K562 (cell line): ENCODE measurements around the gene EMC10. TPM values are rescaled to one million over a fixed set of nuclear protein-coding genes. Genes with fewer than 3 reads are reported as not detected.

Source experiments
- ATAC-seq: fragments of 200-7000 bp; cut with Tn5 transposase; 3 replicates; pipeline ENCODE4 v1.9.1; 2020; ENCODE audit warnings: moderate library complexity
- BruUV-seq: library from RNA; stranded (reverse); fragments of 400-500 nt; replicated peaks from 2 replicates; lab custom pipeline; 2021; lab: Mats Ljungman, UMichigan
- CTCF ChIA-PET: fragments of 300-600 bp; formaldehyde crosslinking; extraction: SDS; loops from one replicate; lab custom pipeline; 2021; ENCODE audit warnings: low intra/inter-chr PET ratio; lab: Yijun Ruan, JAX
- POLR2A ChIA-PET: fragments of 300-600, 350-650 bp; sonication (Branson Sonifier 250); formaldehyde crosslinking; extraction: SDS; loops from one replicate; lab custom pipeline; 2021; ENCODE audit warnings: antibody characterized with exemption, inconsistent platforms; lab: Yijun Ruan, JAX
- DNase-seq, 4 experiments: peaks; one replicate each; pipeline versions ENCODE4 v3.0.0 to v3.0.0-alpha.2; 2011 to 2018; ENCODE audit warnings: low spot score in 3 of 4, mixed read lengths in 3 of 4; ENCODE audit errors: extremely low read depth in 1 of 4
- FAIRE-seq: peaks from 2 replicates; lab custom pipeline; 2011; peaks lifted over from hg19 to GRCh38; lab: Jason Lieb, UNC
- H2AFZ ChIP-seq: 2 replicates; pipeline ENCODE4 v1.6.0; 2011; ENCODE audit warnings: low read depth, low read length, control low read depth, inconsistent platforms
- H3K27ac ChIP-seq: fragments of 200-600 bp; 3 replicates; pipeline ENCODE4 v1.8.0; 2011; ENCODE audit warnings: low read depth, mild to moderate bottlenecking, control low read depth, inconsistent platforms, low read length, moderate library complexity, mixed read lengths; ENCODE audit errors: extremely low read depth
- H3K27me3 ChIP-seq, 2 experiments: fragments of 300-600 bp in 1 of 2; 2 replicates in 1 of 2; 3 replicates in 1 of 2; pipeline versions ENCODE4 v1.6.0 to v1.8.0; 2011; ENCODE audit warnings: inconsistent platforms in 2 of 2, low read length in 2 of 2, mild to moderate bottlenecking in 1 of 2, mixed read lengths in 1 of 2, moderate library complexity in 1 of 2; ENCODE audit not compliant: control insufficient read depth in 2 of 2, insufficient read depth in 2 of 2
- H3K36me3 ChIP-seq: fragments of 300-600 bp; 3 replicates; pipeline ENCODE4 v1.8.0; 2011; ENCODE audit warnings: mild to moderate bottlenecking, low read length, inconsistent platforms; ENCODE audit not compliant: control insufficient read depth, insufficient read depth
- H3K4me1 ChIP-seq, 2 experiments: fragments of 200-600 bp in 1 of 2; replicated peaks in 1 of 2; 2 replicates in 1 of 2; 3 replicates in 1 of 2; pipeline versions ENCODE4 v1.5.1 to v1.8.0; 2011; ENCODE audit warnings: inconsistent platforms in 2 of 2, low read length in 2 of 2, mild to moderate bottlenecking in 1 of 2, mixed read lengths in 1 of 2, moderate library complexity in 1 of 2; ENCODE audit not compliant: control insufficient read depth in 2 of 2, insufficient read depth in 2 of 2
- H3K4me2 ChIP-seq: 2 replicates; pipeline ENCODE4 v1.6.1; 2011; ENCODE audit warnings: low read length, control low read depth, inconsistent platforms, mixed read lengths; ENCODE audit not compliant: insufficient read depth
- H3K4me3 ChIP-seq: fragments of 200-600 bp; sonication (generic), shearing (Covaris generic); 2 replicates; pipeline ENCODE4 v1.5.1; 2016; ENCODE audit warnings: control low read depth, inconsistent platforms
- H3K79me2 ChIP-seq: fragments of 200-600 bp; 3 replicates; pipeline ENCODE4 v1.8.0; 2011; ENCODE audit warnings: low read length, inconsistent platforms; ENCODE audit not compliant: control insufficient read depth, insufficient read depth
- H3K9ac ChIP-seq, 2 experiments: 2 replicates each; pipeline versions ENCODE4 v1.6.0 to v1.6.1; 2011; ENCODE audit warnings: low read depth in 2 of 2, low read length in 2 of 2, control low read depth in 1 of 2, inconsistent platforms in 1 of 2, mild to moderate bottlenecking in 1 of 2, mixed read lengths in 1 of 2; ENCODE audit not compliant: insufficient read depth in 1 of 2
- H3K9me1 ChIP-seq: one replicate; pipeline ENCODE4 v1.6.0; 2011; ENCODE audit warnings: inconsistent platforms, mild to moderate bottlenecking, low read length, moderate library complexity; ENCODE audit not compliant: control insufficient read depth, insufficient read depth
- H3K9me3 ChIP-seq: replicated peaks from 2 replicates; pipeline ENCODE4 v1.5.1; 2011; ENCODE audit warnings: low read depth, low read length, inconsistent platforms; ENCODE audit not compliant: control insufficient read depth, insufficient read depth
- H4K20me1 ChIP-seq: replicated peaks from 2 replicates; pipeline ENCODE4 v1.6.1; 2011; ENCODE audit warnings: low read length, inconsistent platforms, mixed read lengths; ENCODE audit not compliant: control insufficient read depth, insufficient read depth
- CEBPG ChIP-seq, 3 experiments: fragments of 200-800 bp in 1 of 3; sonication (Bioruptor generic) in 1 of 3; sonication (generic) in 1 of 3; formaldehyde crosslinking in 1 of 3; IDR thresholded peaks in 2 of 3; conservative IDR thresholded peaks in 1 of 3; 2 replicates each; pipeline versions ENCODE4 v1.6.1 to v1.8.0; 2016 to 2022; ENCODE audit warnings: missing compliant biosample characterization in 2 of 3, missing genetic modification characterization in 2 of 3, mild to moderate bottlenecking in 1 of 3, missing genetic modification reagents in 1 of 3
- POLR2AphosphoS5 ChIP-seq: IDR thresholded peaks from 2 replicates; pipeline ENCODE4 v1.6.1; 2011; ENCODE audit warnings: mild to moderate bottlenecking, low read depth, low read length, moderate library complexity; ENCODE audit not compliant: control insufficient read depth, insufficient read depth
- ZBTB5 ChIP-seq: fragments of 450-650 bp; IDR thresholded peaks from 2 replicates; pipeline ENCODE4 v1.6.1; 2017; ENCODE audit warnings: antibody characterized with exemption
- ZNF239 ChIP-seq: fragments of 250-450 bp; sonication (Bioruptor Pico); IDR thresholded peaks from 2 replicates; pipeline ENCODE4 v1.4.0; 2020; ENCODE audit warnings: mild to moderate bottlenecking
- ZNF696 ChIP-seq: fragments of 250-450 bp; sonication (Bioruptor Pico); conservative IDR thresholded peaks from 2 replicates; pipeline ENCODE4 v1.4.0; 2020; ENCODE audit warnings: mild to moderate bottlenecking, moderate library complexity
- WGBS: fragments of 100-300 bp; shearing (Covaris generic); methylation state at CpG from one replicate; pipeline ENCODE4 v1.1.6; 2016; ENCODE audit warnings: low coverage, mixed read lengths; ENCODE audit not compliant: insufficient coverage; ENCODE audit errors: missing lambda C conversion rate; 5-methylcytosine and 5-hydroxymethylcytosine counted together
- in situ Hi-C: fragments of 300-500 bp; cut with MboI; formaldehyde crosslinking; loops from 4 replicates; pipeline ENCODE4 v1.15.0; 2018; ENCODE audit warnings: inconsistent platforms, mixed read lengths
- intact Hi-C: fragments of 100-400 bp; cut with micrococcal nuclease; formaldehyde crosslinking; loops from 2 replicates; pipeline ENCODE4 v1.14.2; 2022
- polyA plus RNA-seq, 8 experiments: library from polyadenylated mRNA; depleted of rRNA in 4 of 8; stranded (reverse) in 5 of 8; unstranded in 3 of 8; fragments of >200 nt; fragmentation: Nextera tagmentation in 2 of 8; fragmentation: Illumina TruSeq in 1 of 8; extraction: Ambion mirVana in 2 of 8; extraction: Trizol in 1 of 8; gene quantifications; 2 replicates each; pipeline versions ENCODE4 v1.2.1 to v1.2.3, GENCODE V29; 2011 to 2014; ENCODE audit warnings: inconsistent platforms in 1 of 8, missing spikeins in 1 of 8
- total RNA-seq, 7 experiments: library from RNA; depleted of rRNA in 6 of 7; stranded (reverse); fragments of >200 nt in 6 of 7; fragmentation: Illumina TruSeq in 2 of 7; extraction: Trizol in 2 of 7; gene quantifications; 2 replicates each; pipeline versions ENCODE4 v1.2.1 to v1.2.3, GENCODE V29; 2011 to 2021; ENCODE audit warnings: low replicate concordance in 1 of 7
- TF ChIP-seq, protein P1 (sequence below), 2 experiments: fragments of 450-650 bp in 1 of 2; sonication (generic) in 1 of 2; formaldehyde crosslinking in 1 of 2; IDR thresholded peaks; 2 replicates each; pipeline versions ENCODE4 v1.7.1 to v1.9.0; 2016 to 2022; ENCODE audit warnings: inconsistent platforms in 1 of 2, mild to moderate bottlenecking in 1 of 2, missing genetic modification reagents in 1 of 2
- TF ChIP-seq, protein P2 (sequence below): fragments of 450-650 bp; IDR thresholded peaks from 2 replicates; pipeline ENCODE4 v1.6.1; 2016; ENCODE audit warnings: borderline replicate concordance

Gene EMC10
- total and polyA plus RNA-seq, 9 of the 15 experiments (the other 6 are each of a cell fraction or from before 2014, with no cell fraction given), result 1.4 to 46.0 (median 13.1) TPM

- BruUV-seq, result TSS peak; percentile 74
- peak overlapping the region; percentile 82; the same call in 2 of the 3 replicates for H3K27ac ChIP-seq
- CTCF ChIA-PET, result no interaction called here
- TF ChIP-seq ZNF696 (no peak), ZBTB5 (no peak), POLR2AphosphoS5 (no peak), ZNF239 (CRISPR knock-in tag) (no peak), CEBPG (CRISPR knock-in tag; IDR thresholded peaks at IDR 0.05) (no peak), CEBPG (tag; conservative IDR thresholded peaks at IDR 0.05 in 1 of 2, IDR thresholded peaks at IDR 0.05 in 1 of 2) (no peak)
- TF ChIP-seq, protein P1, sequence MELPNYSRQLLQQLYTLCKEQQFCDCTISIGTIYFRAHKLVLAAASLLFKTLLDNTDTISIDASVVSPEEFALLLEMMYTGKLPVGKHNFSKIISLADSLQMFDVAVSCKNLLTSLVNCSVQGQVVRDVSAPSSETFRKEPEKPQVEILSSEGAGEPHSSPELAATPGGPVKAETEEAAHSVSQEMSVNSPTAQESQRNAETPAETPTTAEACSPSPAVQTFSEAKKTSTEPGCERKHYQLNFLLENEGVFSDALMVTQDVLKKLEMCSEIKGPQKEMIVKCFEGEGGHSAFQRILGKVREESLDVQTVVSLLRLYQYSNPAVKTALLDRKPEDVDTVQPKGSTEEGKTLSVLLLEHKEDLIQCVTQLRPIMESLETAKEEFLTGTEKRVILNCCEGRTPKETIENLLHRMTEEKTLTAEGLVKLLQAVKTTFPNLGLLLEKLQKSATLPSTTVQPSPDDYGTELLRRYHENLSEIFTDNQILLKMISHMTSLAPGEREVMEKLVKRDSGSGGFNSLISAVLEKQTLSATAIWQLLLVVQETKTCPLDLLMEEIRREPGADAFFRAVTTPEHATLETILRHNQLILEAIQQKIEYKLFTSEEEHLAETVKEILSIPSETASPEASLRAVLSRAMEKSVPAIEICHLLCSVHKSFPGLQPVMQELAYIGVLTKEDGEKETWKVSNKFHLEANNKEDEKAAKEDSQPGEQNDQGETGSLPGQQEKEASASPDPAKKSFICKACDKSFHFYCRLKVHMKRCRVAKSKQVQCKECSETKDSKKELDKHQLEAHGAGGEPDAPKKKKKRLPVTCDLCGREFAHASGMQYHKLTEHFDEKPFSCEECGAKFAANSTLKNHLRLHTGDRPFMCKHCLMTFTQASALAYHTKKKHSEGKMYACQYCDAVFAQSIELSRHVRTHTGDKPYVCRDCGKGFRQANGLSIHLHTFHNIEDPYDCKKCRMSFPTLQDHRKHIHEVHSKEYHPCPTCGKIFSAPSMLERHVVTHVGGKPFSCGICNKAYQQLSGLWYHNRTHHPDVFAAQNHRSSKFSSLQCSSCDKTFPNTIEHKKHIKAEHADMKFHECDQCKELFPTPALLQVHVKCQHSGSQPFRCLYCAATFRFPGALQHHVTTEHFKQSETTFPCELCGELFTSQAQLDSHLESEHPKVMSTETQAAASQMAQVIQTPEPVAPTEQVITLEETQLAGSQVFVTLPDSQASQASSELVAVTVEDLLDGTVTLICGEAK (IDR thresholded peaks at IDR 0.05), result 0 out of 2 replicates have a peak, but pooled peaks have one; percentile 11
- TF ChIP-seq, protein P1 (CRISPR knock-in tag; IDR thresholded peaks at IDR 0.05), result no peak
- TF ChIP-seq, protein P2, sequence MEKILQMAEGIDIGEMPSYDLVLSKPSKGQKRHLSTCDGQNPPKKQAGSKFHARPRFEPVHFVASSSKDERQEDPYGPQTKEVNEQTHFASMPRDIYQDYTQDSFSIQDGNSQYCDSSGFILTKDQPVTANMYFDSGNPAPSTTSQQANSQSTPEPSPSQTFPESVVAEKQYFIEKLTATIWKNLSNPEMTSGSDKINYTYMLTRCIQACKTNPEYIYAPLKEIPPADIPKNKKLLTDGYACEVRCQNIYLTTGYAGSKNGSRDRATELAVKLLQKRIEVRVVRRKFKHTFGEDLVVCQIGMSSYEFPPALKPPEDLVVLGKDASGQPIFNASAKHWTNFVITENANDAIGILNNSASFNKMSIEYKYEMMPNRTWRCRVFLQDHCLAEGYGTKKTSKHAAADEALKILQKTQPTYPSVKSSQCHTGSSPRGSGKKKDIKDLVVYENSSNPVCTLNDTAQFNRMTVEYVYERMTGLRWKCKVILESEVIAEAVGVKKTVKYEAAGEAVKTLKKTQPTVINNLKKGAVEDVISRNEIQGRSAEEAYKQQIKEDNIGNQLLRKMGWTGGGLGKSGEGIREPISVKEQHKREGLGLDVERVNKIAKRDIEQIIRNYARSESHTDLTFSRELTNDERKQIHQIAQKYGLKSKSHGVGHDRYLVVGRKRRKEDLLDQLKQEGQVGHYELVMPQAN, result 0 out of 2 replicates have a peak, but pooled peaks have one; percentile 5
Observed at GRCh38 chr19:50476907-50477238, 566 bp downstream of the EMC10 start.

More at GRCh38 chr19:50476907-50477238, 566 bp downstream of the EMC10 start:
- FAIRE-seq, result no peak
- peak overlapping the region; percentile 72 for H3K4me3 ChIP-seq
- H4K20me1 ChIP-seq, result peaks cover 7% of the 10 kb centered on the region; the same call in 1 of the 2 replicates
- WGBS, result 8% methylated on average over 19 of the region's 20 CpGs
- ATAC-seq, result no peak
- H3K4me1 ChIP-seq, result peaks cover 5 to 56% of the 10 kb centered on the region in 2 experiments; a peak in 4 of 5 replicates
- H3K9ac ChIP-seq, result peak overlapping the region; percentile 67 to 92; a peak in 3 of 4 replicates
- peak overlapping the region; percentile 88 for H3K4me2 ChIP-seq
- H2AFZ ChIP-seq, result peak overlapping the region; percentile 90; the same call in 1 of the 2 replicates
- H3K27me3 ChIP-seq, result no peaks in the 10 kb centered on the region; a peak in 1 of 5 replicates
- peaks cover 39% of the 10 kb centered on the region; the same call in 1 of the 3 replicates for H3K36me3 ChIP-seq
- peak in 1 of 4 experiments; percentile 84 for DNase-seq
- POLR2A ChIA-PET, result interaction anchor here (0.6 to 0.9 kb wide), 2 partner anchors 9 to 12 kb away, joined by 3 read pairs; no protein-coding TSS in a partner anchor
- intact Hi-C loops (loop anchor here (1.0 kb wide), 1 partner anchor 103 kb away; no protein-coding TSS in a partner anchor), in situ Hi-C loops (no loop called here)
- H3K9me1 ChIP-seq, result no peaks in the 10 kb centered on the region
- peaks cover 25% of the 10 kb centered on the region for H3K79me2 ChIP-seq
- no peaks in the 10 kb centered on the region for H3K9me3 ChIP-seq
